ENCODE measurements around the gene DNAI1.

Gene DNAI1

DNA sequence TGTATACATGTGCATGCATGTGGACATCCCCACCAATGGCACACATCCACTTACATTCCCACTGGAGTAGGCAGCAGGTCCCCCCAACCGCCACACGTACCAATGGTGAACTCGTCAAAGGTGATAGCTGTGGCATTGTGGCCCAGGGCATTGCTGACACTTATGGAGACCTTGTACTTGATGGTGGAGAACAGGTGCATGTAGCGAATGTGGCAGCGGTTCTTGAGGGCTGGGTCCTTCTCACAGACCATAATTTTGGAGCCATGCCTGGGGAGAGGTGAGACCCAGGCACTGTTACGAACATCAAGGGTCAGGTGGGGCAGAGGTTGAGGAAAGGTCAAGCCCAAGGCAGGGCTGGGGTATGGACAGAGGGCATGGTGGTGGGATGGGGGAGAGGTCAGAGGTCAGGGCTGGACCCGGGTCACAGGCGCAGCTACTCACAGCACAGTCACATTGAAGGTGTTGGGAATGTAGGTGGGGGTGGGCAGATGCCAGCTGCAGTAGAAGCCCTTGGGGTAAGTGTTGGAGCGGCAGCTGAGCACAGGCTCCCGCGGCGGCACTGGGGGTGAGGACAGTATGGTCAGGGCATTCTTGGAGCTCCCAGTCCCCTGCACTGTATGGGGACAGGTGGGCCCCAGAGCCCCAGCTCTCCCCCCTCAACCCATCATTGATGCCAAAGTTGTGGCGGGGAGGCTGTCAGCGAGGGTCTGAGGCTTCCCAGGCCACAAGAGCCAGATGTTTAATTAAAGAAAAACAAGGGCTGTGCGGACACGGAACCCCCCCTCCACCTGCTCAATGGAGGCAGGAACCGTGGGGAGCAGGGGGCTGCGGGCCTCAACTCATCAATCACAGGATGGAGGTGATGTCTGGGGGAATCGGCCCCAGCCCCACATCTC is 99.1 kb downstream of the DNAI1 start:
- WGBS, 2 experiments (ENCODE audit: insufficient coverage in 2 of 2), result 95% methylated on average over 9 to 12 of the region's 19 CpGs
- no peaks in the 10 kb centered on the region for H3K9me3 ChIP-seq (ENCODE audit: control insufficient read depth, low read length)
- peaks cover 10% of the 10 kb centered on the region for H3K36me3 ChIP-seq (ENCODE audit: control insufficient read depth, insufficient read depth, low read length)
- H3K27ac ChIP-seq (ENCODE audit: low read depth, low read length, severe bottlenecking), result no peak overlapping the region
- no peak overlapping the region for H3K4me3 ChIP-seq (ENCODE audit: extremely low read depth, insufficient read depth, low read length, poor library complexity, severe bottlenecking)
- peaks cover 24% of the 10 kb centered on the region for H3K4me1 ChIP-seq (ENCODE audit: control insufficient read depth, insufficient read depth, low read length, poor library complexity, severe bottlenecking)

DNA sequence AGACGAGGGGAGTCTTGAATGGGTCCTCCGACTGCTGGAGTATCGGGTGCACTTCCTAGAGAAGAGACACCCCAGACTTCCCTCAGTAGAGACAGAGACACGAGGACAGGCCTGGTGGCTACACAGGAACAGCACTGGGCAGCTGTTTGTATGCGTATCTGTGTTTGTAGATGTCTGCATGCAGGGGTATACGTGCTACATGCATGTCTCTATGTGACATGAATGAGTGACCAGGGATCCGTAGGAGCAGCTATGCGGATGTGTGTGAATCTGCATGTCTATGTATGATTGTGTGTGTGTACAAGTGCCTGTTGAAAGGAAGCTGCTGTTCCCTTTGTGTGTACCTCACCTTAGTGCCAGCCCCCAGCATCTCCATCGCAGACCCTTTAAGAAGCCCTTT is 99.8 kb downstream of the DNAI1 start:
- H3K9me3 ChIP-seq (ENCODE audit: control insufficient read depth, low read length), result no peaks in the 10 kb centered on the region
- no peak overlapping the region for H3K4me3 ChIP-seq (ENCODE audit: extremely low read depth, insufficient read depth, low read length, poor library complexity, severe bottlenecking)
- no peak overlapping the region for H3K27ac ChIP-seq (ENCODE audit: low read depth, low read length, severe bottlenecking)
- 94 to 98% methylated on average over 5 to 7 of the region's 9 CpGs for WGBS, 2 experiments (ENCODE audit: insufficient coverage in 2 of 2)
- peaks cover 14% of the 10 kb centered on the region for H3K36me3 ChIP-seq (ENCODE audit: control insufficient read depth, insufficient read depth, low read length)
- H3K4me1 ChIP-seq (ENCODE audit: control insufficient read depth, insufficient read depth, low read length, poor library complexity, severe bottlenecking), result peaks cover 24% of the 10 kb centered on the region

DNA sequence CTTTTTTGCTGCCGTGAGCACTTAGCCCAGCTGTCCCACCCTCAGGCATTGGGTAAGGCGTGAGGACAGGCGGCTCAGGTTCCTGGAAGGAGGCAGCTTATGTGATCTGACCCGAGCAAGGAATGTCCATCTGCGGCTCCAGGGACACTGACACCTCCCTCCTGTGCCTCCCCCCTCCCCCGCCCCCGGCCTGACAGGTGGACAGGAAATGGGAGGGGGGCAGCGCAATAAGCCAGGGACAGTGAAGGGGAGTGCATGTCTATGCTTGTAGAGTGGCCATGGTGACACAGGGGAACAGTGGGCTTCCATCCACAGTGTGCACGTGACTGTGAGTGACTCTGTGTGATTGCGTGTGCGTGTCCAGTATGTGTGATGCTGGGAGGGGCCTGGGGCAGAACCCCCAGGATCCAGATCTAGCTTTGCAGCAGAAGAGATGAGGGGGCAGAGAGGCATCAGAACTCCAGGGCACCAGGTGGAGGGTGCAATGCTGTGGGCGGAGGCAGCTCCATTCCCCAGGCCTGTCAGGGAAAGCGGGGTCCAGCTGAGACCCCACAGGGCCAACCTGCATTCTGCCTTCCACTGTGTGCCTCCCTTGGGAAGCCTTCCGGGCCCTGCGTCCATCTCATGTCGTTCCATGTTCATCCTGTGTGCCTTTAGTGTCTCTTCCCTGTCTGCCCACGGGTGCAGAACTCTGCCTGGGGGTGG is 100.5 kb downstream of the DNAI1 start:
- peaks cover 24% of the 10 kb centered on the region for H3K4me1 ChIP-seq (ENCODE audit: control insufficient read depth, insufficient read depth, low read length, poor library complexity, severe bottlenecking)
- no peak overlapping the region for H3K4me3 ChIP-seq (ENCODE audit: extremely low read depth, insufficient read depth, low read length, poor library complexity, severe bottlenecking)
- WGBS, 2 experiments (ENCODE audit: insufficient coverage in 2 of 2), result 85% methylated on average over 8 to 12 of the region's 17 CpGs
- H3K27ac ChIP-seq (ENCODE audit: low read depth, low read length, severe bottlenecking), result no peak overlapping the region
- H3K36me3 ChIP-seq (ENCODE audit: control insufficient read depth, insufficient read depth, low read length), result peaks cover 17% of the 10 kb centered on the region
- no peaks in the 10 kb centered on the region for H3K9me3 ChIP-seq (ENCODE audit: control insufficient read depth, low read length)

DNA sequence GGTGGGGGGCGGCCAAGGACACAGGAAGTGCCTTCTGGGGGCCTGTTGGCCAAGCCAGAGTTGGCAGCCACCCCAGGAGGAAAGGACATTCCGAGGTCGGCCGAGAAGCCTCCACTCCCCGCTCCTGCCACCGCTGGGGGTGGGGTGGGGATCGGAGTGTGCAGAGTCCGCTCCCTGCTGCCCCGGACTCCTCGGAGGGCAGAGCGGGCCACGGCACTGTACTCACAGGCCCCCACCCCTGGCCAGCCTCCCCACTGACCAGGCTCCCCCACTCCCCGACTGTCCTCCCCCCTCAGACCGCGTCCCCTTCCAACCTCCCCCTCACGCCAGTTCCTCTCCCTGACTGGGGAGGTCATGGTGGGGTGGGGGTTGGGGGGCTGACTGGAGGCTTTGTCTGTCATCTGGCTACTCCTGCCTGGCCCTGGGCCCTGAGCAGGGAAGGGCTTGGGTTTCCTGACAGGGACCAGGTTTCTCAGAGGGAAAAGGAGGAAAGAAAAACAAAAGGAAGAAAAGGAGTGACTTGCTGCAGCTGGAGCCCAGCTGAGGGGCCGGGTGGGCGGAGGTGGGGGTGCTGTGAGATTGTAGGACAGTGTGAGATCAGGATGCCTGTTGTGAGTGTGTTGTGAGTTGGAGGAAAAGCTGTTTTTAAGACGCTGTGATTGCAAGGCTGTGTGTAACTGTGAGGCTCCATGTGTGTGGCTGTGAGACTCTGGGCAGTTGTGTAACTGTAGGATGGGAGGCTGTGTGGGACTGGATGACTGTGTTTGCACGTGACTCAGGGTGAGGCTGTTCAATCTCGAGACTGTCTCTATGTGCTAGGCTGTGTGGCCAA is 101.2 kb downstream of the DNAI1 start:
- Histone ChIP-seq H3K9me3 (ENCODE audit: control insufficient read depth, low read length) (no peaks in the 10 kb centered on the region), H3K4me1 (ENCODE audit: control insufficient read depth, insufficient read depth, low read length, poor library complexity, severe bottlenecking) (peaks cover 24% of the 10 kb centered on the region), H3K36me3 (ENCODE audit: control insufficient read depth, insufficient read depth, low read length) (peaks cover 22% of the 10 kb centered on the region), H3K4me3 (ENCODE audit: extremely low read depth, insufficient read depth, low read length, poor library complexity, severe bottlenecking) (no peak overlapping the region), H3K27ac (ENCODE audit: low read depth, low read length, severe bottlenecking) (peak overlapping the region; percentile 63)
- 48 to 62% methylated on average over 4 to 13 of the region's 21 CpGs for WGBS, 2 experiments (ENCODE audit: insufficient coverage in 2 of 2)

DNA sequence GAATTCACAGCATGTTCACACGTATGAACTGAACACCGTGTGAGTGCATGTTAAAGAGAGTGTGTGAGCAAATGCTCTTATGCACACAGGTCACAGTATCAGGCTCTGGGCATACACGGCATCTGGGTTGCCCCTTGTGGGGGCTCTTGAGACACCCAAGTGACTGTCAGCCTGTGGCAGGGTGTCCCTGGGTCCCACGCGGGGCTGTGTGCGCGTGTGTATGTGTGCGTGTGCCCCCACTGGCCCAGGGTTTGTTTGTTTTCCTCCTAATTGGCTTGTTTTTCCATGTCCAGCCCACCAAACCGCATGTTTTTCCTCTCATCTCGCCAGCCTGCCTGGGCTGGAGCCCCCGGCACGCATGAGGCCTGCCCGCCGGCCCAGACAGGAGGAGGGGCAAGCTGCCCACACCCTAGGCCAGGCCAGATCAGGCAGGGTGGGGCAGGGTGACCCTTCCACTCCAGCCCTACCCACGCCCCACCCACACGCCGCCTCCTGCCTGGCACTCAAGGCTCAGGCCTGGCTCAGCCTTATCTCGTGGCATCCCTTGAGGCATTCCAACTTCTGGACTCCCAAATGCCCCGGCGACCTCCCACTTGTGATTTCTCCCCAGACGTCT is 102.1 kb downstream of the DNAI1 start:
- H3K4me1 ChIP-seq (ENCODE audit: control insufficient read depth, insufficient read depth, low read length, poor library complexity, severe bottlenecking), result peaks cover 30% of the 10 kb centered on the region
- 90 to 91% methylated on average over 13 to 20 of the region's 21 CpGs for WGBS, 2 experiments (ENCODE audit: insufficient coverage in 2 of 2)
- peak overlapping the region; percentile 63 for H3K27ac ChIP-seq (ENCODE audit: low read depth, low read length, severe bottlenecking)
- no peaks in the 10 kb centered on the region for H3K9me3 ChIP-seq (ENCODE audit: control insufficient read depth, low read length)
- H3K4me3 ChIP-seq (ENCODE audit: extremely low read depth, insufficient read depth, low read length, poor library complexity, severe bottlenecking), result no peak overlapping the region
- peaks cover 22% of the 10 kb centered on the region for H3K36me3 ChIP-seq (ENCODE audit: control insufficient read depth, insufficient read depth, low read length)

DNA sequence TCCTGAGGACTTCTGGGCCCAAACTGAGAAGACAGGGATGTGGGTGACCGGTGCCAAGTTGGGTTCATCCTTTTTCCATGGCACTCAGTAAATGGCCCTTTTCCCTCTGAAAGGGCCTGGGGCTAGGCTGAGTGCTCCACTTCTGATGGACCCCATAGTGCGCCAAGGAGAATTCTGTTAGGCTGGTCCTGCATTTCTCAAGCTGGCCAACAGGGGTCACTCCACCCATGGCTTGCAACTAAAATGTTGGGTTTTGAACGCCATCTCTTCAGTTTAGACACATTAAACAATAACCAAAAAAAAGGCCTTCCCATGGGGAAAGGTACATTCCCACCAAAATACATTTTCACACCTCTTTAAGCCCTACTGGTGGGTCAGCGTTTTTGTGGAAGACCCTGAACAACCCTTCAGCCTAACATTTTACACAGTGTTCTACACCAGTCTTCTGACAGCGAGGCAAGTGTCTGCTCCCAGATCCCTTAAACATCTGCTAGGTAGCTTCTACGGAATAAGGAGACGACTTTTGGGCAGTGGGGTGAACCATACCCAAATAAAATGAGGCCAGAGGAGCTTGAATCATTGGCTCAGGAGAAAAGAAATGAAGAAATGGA is 103.6 kb downstream of the DNAI1 start:
- 75 to 77% methylated on average over 6 to 7 of the region's 7 CpGs for WGBS, 2 experiments (ENCODE audit: insufficient coverage in 2 of 2)
- H3K36me3 ChIP-seq (ENCODE audit: control insufficient read depth, insufficient read depth, low read length), result peaks cover 19% of the 10 kb centered on the region
- H3K4me1 ChIP-seq (ENCODE audit: control insufficient read depth, insufficient read depth, low read length, poor library complexity, severe bottlenecking), result peaks cover 30% of the 10 kb centered on the region
- H3K27ac ChIP-seq (ENCODE audit: low read depth, low read length, severe bottlenecking), result no peak overlapping the region
- no peaks in the 10 kb centered on the region for H3K9me3 ChIP-seq (ENCODE audit: control insufficient read depth, low read length)
- no peak overlapping the region for H3K4me3 ChIP-seq (ENCODE audit: extremely low read depth, insufficient read depth, low read length, poor library complexity, severe bottlenecking)

DNA sequence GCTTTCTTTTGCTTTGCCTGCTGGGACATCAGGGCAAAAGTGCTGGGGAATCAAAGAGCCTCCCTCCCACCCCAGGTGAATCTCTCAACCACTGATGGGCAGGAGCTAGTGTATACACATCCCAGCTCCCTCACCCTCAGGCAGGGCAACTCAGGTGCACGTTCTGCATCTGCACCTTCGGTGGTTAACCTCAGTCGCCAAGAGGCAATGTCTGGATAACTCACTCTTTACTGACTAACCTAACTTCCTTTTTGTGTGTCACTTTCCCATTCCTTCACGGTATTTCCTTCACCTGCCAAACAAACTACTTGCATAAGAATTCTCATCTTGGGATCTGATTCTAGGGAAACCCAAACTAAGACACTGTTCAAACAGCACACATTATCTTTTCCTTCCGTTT is 104.7 kb downstream of the DNAI1 start:
- Histone ChIP-seq H3K27ac (ENCODE audit: low read depth, low read length, severe bottlenecking) (no peak overlapping the region), H3K4me1 (ENCODE audit: control insufficient read depth, insufficient read depth, low read length, poor library complexity, severe bottlenecking) (peaks cover 30% of the 10 kb centered on the region), H3K4me3 (ENCODE audit: extremely low read depth, insufficient read depth, low read length, poor library complexity, severe bottlenecking) (no peak overlapping the region), H3K9me3 (ENCODE audit: control insufficient read depth, low read length) (no peaks in the 10 kb centered on the region), H3K36me3 (ENCODE audit: control insufficient read depth, insufficient read depth, low read length) (peaks cover 14% of the 10 kb centered on the region)
- 90 to 92% methylated on average over 5 of the region's 5 CpGs for WGBS, 2 experiments (ENCODE audit: insufficient coverage in 2 of 2)

DNA sequence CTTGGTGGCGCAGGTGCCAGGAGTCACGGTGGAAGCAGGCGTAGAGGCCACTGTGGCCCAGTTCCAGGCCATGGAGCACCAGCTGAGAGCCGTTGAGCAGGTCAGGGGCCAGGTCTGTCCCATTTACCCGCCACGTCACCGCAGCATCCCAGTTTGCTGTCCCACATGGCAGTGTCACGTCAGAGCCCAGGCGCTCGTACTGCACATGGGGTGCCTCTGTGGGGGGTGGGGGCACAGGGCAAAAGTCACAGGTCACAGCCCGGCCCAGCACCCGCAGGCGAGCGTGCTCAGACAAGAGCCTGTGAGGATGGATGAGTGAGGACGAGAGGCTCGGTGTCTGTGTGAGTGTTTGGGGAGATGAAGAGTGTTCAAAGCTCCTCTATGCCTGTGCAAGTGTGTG is 106.0 kb downstream of the DNAI1 start:
- Histone ChIP-seq H3K4me3 (ENCODE audit: extremely low read depth, insufficient read depth, low read length, poor library complexity, severe bottlenecking) (no peak overlapping the region), H3K36me3 (ENCODE audit: control insufficient read depth, insufficient read depth, low read length) (peaks cover 14% of the 10 kb centered on the region), H3K9me3 (ENCODE audit: control insufficient read depth, low read length) (no peaks in the 10 kb centered on the region), H3K4me1 (ENCODE audit: control insufficient read depth, insufficient read depth, low read length, poor library complexity, severe bottlenecking) (peaks cover 20% of the 10 kb centered on the region), H3K27ac (ENCODE audit: low read depth, low read length, severe bottlenecking) (no peak overlapping the region)
- 96% methylated on average over 13 to 16 of the region's 16 CpGs for WGBS, 2 experiments (ENCODE audit: insufficient coverage in 2 of 2)

DNA sequence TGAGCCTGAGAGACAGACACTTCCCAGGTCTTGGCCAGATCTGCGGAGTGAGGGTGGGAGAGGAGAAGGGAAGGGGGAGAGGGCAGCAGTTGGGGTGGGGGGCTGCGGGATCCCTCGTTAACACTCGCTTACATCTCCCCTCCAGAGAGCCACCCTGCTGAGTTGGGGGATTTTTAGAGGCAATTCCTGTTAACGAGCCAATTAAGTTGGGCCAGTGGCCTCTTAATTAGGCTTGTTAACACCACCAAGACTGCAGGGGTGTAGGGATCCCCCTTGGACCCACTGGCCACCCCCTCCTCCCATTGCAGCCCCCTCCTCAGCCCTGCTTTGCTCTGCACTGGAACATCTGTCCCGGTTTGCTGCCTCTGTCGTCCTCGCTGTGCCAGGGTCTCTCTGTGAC is 107.3 kb downstream of the DNAI1 start:
- Histone ChIP-seq H3K9me3 (ENCODE audit: control insufficient read depth, low read length) (no peaks in the 10 kb centered on the region), H3K4me3 (ENCODE audit: extremely low read depth, insufficient read depth, low read length, poor library complexity, severe bottlenecking) (no peak overlapping the region), H3K4me1 (ENCODE audit: control insufficient read depth, insufficient read depth, low read length, poor library complexity, severe bottlenecking) (peaks cover 9% of the 10 kb centered on the region), H3K27ac (ENCODE audit: low read depth, low read length, severe bottlenecking) (no peak overlapping the region), H3K36me3 (ENCODE audit: control insufficient read depth, insufficient read depth, low read length) (peaks cover 14% of the 10 kb centered on the region)
- 68 to 71% methylated on average over 3 to 4 of the region's 8 CpGs for WGBS, 2 experiments (ENCODE audit: insufficient coverage in 2 of 2)

DNA sequence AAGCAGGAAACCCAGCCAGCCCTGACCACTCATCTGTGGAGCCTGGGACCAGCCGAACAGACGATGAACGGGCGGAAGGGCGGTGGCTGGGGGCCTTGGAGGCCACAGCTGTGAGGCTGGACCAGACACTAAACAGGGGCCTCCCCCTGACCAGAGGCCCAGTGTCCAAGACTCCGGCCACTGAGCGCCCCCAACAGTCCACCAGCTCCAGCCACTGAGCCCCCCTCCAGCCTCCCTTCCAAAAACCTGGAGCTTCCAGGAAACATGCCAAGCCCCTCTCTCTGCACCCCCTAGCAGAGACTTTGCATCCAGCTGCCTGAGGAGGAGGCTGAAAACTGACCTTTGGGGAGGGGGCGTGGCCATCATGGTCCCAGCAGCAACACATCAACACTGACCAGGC is 107.7 kb downstream of the DNAI1 start:
- WGBS, 2 experiments (ENCODE audit: insufficient coverage in 2 of 2), result 90 to 100% methylated on average over 1 to 7 of the region's 8 CpGs
- Histone ChIP-seq H3K4me3 (ENCODE audit: extremely low read depth, insufficient read depth, low read length, poor library complexity, severe bottlenecking) (no peak overlapping the region), H3K36me3 (ENCODE audit: control insufficient read depth, insufficient read depth, low read length) (peaks cover 14% of the 10 kb centered on the region), H3K9me3 (ENCODE audit: control insufficient read depth, low read length) (no peaks in the 10 kb centered on the region), H3K4me1 (ENCODE audit: control insufficient read depth, insufficient read depth, low read length, poor library complexity, severe bottlenecking) (peaks cover 6% of the 10 kb centered on the region), H3K27ac (ENCODE audit: low read depth, low read length, severe bottlenecking) (no peak overlapping the region)
